Measurements from ENCODE around the gene DOCK4. TPM values are rescaled to one million over a fixed set of nuclear protein-coding genes. Genes with fewer than 3 reads are reported as not detected.

DOCK4 gene
- total and polyA plus RNA-seq, 2 of the 8 experiments (the other 6 are each of a cell fraction or from before 2014, with no cell fraction given): 5.1 to 23.6 TPM

DNA sequence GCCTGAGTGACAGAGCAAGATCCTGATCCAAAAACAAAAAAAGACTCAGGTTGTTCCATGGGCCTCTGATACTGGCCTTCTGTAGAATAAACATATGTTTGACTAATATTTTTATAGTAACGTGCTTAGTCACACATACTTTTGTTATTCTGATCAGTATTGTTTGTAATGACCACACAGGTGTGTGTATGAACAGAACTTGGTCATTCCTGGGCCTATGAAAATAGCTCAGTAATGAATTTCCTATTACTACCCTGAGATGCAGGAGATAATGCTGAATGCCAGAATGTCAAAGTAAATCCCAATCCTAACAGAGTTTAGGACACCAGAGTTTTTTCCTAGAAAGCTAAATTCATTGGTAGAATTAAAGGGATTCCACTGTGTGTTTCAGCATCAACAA lies 108.7 kb downstream of the DOCK4 start:
- Histone ChIP-seq H3K27ac (ENCODE audit: low read depth, low read length) (no peak overlapping the region), H3K9me3 (ENCODE audit: insufficient read depth in 2 of 2, low read depth in 1 of 2, low read length in 1 of 2) (no peaks in the 10 kb centered on the region), H4K5ac (ENCODE audit: insufficient read length, low read depth, low read length) (no peak overlapping the region), H3K9ac (replicated peaks in 1 of 4; ENCODE audit: extremely low read depth in 1 of 4, low read depth in 3 of 4, low read length in 3 of 4) (no peak overlapping the region), H3K18ac (ENCODE audit: extremely low read depth, low read length) (no peak overlapping the region), H3K23me2 (ENCODE audit: low read depth, low read length) (no peaks in the 10 kb centered on the region), H2BK12ac (ENCODE audit: low read depth, low read length) (no peak overlapping the region), H3K79me1 (ENCODE audit: low read depth, low read length) (no peaks in the 10 kb centered on the region), H3K56ac (replicated peaks; ENCODE audit: insufficient read length, low read depth, low read length) (no peak overlapping the region), H2BK20ac (ENCODE audit: low read length) (no peak overlapping the region), H4K8ac (ENCODE audit: extremely low read depth, insufficient read depth, low read length) (no peak overlapping the region), H3K23ac (ENCODE audit: insufficient read length) (no peak overlapping the region), H3K4me1 (replicated peaks in 1 of 4; ENCODE audit: control insufficient read depth in 3 of 4, insufficient read depth in 4 of 4, low read length in 3 of 4) (no peaks in the 10 kb centered on the region; a peak in 1 of 7 replicates), H3K14ac (ENCODE audit: insufficient read length) (no peak overlapping the region), H2BK15ac (ENCODE audit: low read length) (no peak overlapping the region), H2BK120ac (replicated peaks; ENCODE audit: low read depth, low read length) (no peak overlapping the region), H2AK5ac (ENCODE audit: low read depth, low read length) (no peak overlapping the region), H3K27me3 (replicated peaks in 1 of 4; ENCODE audit: control insufficient read depth in 3 of 4, extremely low read depth in 1 of 4, insufficient read depth in 3 of 4, low read length in 3 of 4) (no peaks in the 10 kb centered on the region), H3K4me2 (ENCODE audit: insufficient read depth in 1 of 2, low read depth in 2 of 2, low read length in 2 of 2) (no peak overlapping the region), H4K20me1 (replicated peaks in 1 of 2; ENCODE audit: control insufficient read depth in 1 of 2, insufficient read depth in 2 of 2, low read length in 2 of 2) (no peaks in the 10 kb centered on the region), H3K4ac (replicated peaks; ENCODE audit: insufficient read length, low read depth, low read length) (no peak overlapping the region), H2BK5ac (ENCODE audit: low read depth, low read length) (no peak overlapping the region), H3K4me3 (ENCODE audit: extremely low read depth in 1 of 4, insufficient read depth in 2 of 4, low read depth in 3 of 4, low read length in 4 of 4) (no peak overlapping the region), H3K79me2 (ENCODE audit: control insufficient read depth in 1 of 2, insufficient read depth in 2 of 2, low read length in 2 of 2) (peaks cover 0 to 4% of the 10 kb centered on the region in 2 experiments; a peak in 1 of 4 replicates), H2AFZ (ENCODE audit: low read length) (no peak overlapping the region), H3K36me3 (ENCODE audit: control insufficient read depth in 2 of 4, insufficient read depth in 4 of 4, low read length in 3 of 4) (no peaks in the 10 kb centered on the region), H4K91ac (replicated peaks; ENCODE audit: insufficient read length, low read length) (no peak overlapping the region)
- CTCF ChIA-PET (ENCODE audit: partially characterized antibody): interaction anchor here (1.2 kb wide), 1 partner anchor 42 kb away, joined by 3 read pairs; no protein-coding TSS in a partner anchor
- FAIRE-seq (no peak), DNase-seq (ENCODE audit: low read depth in 1 of 2, low spot score in 2 of 2) (no peak)
- POLR2A ChIA-PET (ENCODE audit: partially characterized antibody): no interaction called here
- 90% methylated on average over 1 of the region's 1 CpG; no CpG with 5 or more reads in 1 of the 2 experiments for WGBS, 2 experiments (ENCODE audit: extremely low coverage in 1 of 2, insufficient coverage in 1 of 2, insufficient read length in 1 of 2, insufficient replicate concordance in 2 of 2, low coverage in 1 of 2, low lambda C conversion rate in 2 of 2, missing lambda C conversion rate in 1 of 2)
- TF ChIP-seq BCL11A (IDR thresholded peaks at IDR 0.05; ENCODE audit: low read depth in 2 of 2, low read length in 2 of 2) (no peak), KDM5A (IDR thresholded peaks at IDR 0.05; ENCODE audit: low read length) (no peak), EZH2 (IDR thresholded peaks at IDR 0.05; ENCODE audit: low read depth, low read length, severe bottlenecking) (no peak), GTF2F1 (IDR thresholded peaks at IDR 0.05; ENCODE audit: borderline replicate concordance, low read depth, low read length) (no peak)

Measured in H1 (cell line).